ENCODE data around the gene PALM2AKAP2.

- TF ChIP-seq POLR2A (IDR thresholded peaks at IDR 0.05; ENCODE audit: low read length): no peak
- no peak for TF ChIP-seq GATA1 (IDR thresholded peaks at IDR 0.05; ENCODE audit: low read depth, low read length)
These were observed 46.6 kb downstream of the PALM2AKAP2 start for GRCh38 chr9:109826559-109826958.
